ENCODE results near the gene BARX1.
"Not testable (repeated sequence)": the region's sequence is repeated elsewhere in the genome, so short reads cannot be mapped to it uniquely, and the experiment has no call there.

The BARX1 gene, protein sequence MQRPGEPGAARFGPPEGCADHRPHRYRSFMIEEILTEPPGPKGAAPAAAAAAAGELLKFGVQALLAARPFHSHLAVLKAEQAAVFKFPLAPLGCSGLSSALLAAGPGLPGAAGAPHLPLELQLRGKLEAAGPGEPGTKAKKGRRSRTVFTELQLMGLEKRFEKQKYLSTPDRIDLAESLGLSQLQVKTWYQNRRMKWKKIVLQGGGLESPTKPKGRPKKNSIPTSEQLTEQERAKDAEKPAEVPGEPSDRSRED

DNA sequence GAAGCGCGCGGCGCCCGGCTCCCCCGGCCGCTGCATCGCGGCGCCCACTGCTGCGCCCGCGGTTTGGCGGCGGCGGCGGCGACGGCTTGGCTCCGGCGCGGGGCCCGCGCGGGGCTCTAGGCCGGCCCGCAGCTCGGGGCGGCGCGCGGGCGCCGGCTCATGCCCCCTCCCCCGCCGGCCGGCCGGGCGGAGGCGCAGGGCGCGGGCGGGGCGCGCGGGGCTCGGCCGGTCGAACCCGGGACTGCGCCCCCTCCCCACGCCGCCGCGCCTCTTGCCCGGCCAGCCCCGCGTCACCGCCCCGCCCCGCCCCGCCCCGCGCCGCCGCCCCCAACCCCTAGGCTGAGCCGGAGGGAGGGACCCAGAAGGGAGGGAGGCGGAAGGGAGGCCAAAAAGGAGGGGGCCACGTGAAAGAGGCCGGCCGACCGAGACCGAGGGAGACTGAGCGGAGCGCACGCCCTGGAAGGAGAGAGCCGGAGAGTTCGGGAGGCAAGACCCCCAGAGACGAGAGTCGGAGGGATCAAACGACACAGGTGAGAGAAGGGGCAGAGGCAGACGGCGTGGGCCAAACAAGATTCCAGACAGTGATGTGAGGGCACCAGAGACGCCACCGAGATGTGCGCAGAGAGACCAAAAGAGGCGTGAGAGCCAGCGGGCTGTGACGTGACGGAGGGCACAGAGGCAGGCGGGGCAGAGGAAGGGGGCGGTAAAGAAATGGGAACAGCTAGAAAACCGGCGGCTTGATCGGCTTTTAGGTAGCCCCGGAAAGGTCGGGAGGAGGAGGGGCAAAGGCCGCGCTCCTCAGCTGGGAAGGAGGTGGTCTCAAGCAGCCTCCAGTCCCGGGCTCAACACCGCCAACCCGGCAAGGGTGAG is at the start of gene BARX1:
Gene BARX1 (minus strand): TSS at position 245 of the 870 bp plus-strand sequence. CDS start 209 bp downstream, at position 36.
- no peak for DNase-seq (ENCODE audit: low read depth in 2 of 2, low spot score in 1 of 2)

DNA sequence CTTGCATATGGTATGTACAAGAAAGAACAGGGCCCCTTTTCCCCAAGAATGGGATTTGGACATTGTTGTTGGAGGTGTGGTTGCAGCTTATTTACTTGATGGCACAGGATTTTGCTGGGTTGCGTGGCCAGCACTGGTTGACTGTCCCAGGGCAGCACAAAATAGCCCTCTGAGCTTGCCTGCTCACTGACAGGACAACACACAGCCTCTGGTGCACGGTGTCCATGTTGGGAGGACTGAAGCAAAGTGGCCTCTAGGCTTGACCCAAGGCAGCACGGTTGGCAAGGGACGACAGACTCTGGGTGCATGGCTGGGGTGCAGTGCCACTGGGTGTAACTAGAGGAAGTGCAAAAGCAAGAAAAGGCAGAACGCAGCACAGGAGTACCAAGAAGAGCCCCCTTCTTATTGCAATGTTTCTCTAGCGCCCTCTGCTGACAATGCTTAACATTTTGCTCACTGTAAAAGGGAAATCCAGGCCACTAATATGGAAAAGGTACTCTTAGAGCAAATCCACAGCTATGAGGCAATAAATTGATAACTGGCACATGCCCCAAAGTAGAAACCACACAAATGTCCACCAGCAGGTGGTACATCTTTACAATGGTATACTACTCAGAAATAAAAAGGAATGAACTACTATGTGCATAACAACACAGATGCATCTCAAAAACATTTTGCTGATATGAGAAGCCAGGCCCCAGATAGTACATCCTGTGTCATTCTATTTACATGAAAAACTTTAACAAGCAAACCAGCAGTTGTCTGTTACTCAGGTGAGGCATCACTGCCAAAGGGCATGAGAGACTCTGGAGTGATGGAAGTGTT is 47.4 kb upstream of the BARX1 start:
- DNase-seq (ENCODE audit: low read depth in 2 of 2, low spot score in 1 of 2): no peak

DNA sequence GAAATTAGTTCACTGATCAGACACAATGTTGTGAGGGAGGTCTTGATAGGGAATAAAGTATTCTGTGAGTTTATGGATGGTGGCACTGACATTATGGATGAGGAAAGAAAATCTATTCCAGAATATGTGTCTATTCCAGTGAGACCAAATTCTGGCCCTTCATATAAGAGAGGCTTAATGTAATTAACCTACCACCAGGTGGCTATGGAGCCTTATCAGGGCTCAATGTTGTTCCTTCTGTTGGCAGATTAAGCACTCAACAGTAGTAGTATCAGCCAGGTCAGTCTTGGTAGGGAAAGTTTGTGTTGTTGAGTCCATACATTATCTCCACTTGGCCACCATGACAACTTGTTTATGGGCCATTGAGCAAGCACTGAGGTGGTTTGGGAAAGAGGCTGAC is 41.7 kb upstream of the BARX1 start:
- no peak for DNase-seq (ENCODE audit: low read depth in 2 of 2, low spot score in 1 of 2)

DNA sequence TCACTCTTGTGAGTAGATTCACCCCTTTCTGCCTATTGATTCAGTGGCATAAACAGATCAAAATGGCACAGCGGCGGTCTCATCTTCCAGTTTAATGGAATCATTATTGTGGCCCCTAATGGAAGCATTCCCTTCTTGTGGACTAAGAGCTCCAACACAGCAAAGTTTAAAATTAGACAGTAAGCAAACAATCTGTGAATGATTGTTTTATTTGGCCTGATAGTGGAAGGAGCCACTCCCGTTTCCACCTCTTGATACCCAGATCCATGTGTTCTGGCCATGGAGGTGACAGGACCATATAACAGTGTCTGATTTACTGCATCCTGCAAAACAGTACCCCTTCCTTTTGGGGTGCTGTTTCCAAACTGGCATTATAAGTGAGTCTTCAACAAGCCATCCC is 41.2 kb upstream of the BARX1 start:
- no peak for DNase-seq (ENCODE audit: low read depth in 2 of 2, low spot score in 1 of 2)

DNA sequence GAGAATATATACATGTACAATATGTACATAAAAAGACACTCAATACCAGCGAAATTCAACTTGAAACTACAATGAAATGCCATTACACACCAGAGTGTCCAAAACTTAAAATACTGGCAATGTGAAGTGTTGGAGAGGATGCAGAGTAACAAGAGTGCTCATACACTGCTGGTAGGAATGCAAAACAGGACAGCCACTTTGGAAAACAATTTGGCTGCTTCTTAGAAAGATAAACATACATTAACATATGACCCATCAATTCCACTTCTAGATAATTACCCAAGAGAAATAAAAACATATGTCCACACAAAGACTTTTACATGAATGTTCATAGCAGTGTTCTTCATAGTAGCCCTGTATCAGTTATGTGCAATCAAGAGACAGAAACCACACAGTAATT is 39.4 kb upstream of the BARX1 start:
- DNase-seq (ENCODE audit: low read depth in 2 of 2, low spot score in 1 of 2): no peak

DNA sequence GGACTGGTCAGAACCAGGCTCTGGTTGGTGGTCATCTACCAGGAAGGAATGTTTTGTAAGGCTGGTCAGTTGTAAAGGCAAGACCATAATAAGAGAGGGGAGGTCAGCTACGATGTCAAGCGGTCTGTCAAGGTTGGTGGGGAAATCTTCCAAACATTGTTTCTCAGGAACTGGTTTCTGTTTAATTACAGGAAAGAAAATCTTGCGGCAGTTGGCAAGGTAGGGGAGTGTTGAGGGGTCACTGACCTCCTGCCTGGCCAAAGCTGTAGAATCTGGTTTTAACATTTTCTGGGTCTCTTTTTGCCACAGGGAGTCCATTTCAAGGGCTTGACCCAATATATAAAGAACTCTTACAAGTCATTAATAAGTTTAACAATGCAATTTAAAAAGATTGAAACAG is 39.0 kb upstream of the BARX1 start:
- DNase-seq (ENCODE audit: low read depth in 2 of 2, low spot score in 1 of 2): no peak

DNA sequence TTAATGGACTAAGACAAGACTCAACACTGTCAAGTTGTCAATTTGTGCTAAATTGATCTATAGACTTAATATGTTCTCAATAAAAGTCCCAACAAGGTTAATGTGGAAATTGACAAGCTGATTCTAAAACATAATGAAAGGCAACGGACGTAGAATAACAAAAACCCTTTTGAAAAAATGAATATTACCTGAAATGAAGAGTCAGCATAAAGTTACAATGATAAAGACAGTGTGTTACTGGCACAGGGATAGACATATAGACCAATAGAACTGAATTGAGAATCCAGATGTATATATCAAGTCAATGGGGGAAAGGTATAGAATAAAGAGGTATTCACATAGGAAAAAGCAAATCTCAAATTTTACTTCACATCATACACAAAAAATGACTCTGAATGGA is 37.7 kb upstream of the BARX1 start:
- DNase-seq (ENCODE audit: low read depth in 2 of 2, low spot score in 1 of 2): no peak

DNA sequence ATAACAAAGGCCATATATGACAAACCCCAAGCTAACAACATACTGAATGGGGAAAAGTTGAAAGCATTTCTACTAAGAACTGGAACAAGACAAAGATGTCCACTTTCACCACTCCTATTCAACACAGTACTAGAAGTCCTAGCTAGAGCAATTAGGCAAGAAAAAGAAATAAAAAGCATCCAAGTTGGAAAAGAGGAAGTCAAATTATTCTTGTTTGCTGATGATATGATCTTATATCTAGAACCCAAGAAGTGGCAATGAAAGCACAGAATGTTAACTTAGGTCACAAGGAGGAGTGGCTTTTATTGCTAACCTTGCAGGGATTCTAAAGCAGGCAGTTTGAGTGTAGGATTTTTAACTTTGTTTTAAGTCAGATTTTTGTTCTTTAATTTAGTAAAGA is 35.3 kb upstream of the BARX1 start:
- DNase-seq (ENCODE audit: low read depth in 2 of 2, low spot score in 1 of 2): no peak

DNA sequence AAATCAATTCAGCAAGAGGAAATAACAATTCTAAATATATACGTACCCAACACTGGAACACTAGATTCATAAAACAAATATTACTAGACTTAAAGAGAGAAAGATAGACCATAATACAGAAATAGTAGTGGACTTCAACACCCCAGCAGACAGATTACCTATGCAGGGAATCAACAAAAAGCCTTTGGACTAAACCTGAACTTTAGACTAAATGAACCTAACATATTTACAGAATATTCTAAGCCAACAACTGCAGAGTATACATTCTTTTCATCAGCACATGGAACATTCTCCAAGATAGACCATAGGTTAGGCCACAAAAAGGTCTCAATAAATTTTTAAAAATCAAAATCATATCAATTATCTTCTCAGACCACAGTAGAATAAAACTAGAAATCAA is 32.9 kb upstream of the BARX1 start:
- no peak for DNase-seq (ENCODE audit: low read depth in 2 of 2, low spot score in 1 of 2)

DNA sequence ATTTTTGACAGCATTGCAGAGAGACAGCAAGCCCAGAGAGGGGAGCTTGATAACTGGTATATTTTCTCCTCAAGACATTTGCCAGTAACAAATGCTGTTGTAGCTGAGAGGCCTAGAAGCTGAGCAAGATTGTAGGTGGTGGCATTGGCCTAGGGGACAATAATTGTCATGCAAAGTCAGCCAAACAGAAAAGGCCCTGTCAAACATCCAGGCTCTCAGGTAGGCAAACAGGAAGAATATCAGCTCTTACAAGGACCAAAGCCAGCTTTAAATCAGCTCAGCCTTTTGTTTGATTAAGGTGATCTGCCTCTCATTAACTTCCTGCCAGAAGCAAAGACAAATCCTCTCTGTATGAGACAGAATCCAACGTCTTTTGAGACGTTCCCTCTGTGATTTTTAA is 29.7 kb upstream of the BARX1 start:
- no peak for DNase-seq (ENCODE audit: low read depth in 2 of 2, low spot score in 1 of 2)

DNA sequence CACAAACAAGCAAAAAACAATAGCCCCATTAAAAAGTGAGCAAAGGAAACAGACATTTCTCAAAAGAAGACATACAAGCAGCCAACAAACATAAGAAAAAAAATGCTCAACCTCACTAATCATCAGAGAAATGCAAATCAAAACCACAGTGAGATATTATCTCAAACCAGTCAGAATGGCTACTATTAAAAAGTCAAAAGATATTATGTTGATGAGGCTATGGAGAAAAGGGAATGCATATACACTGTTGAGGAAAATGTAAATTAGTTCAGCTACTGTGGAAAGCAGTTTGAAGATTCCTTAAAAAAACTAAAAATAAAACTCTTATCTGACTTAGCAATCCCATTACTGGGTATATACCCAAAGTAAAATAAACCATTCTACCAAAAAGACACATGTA is 28.7 kb upstream of the BARX1 start:
- no peak for DNase-seq (ENCODE audit: low read depth in 2 of 2, low spot score in 1 of 2)

DNA sequence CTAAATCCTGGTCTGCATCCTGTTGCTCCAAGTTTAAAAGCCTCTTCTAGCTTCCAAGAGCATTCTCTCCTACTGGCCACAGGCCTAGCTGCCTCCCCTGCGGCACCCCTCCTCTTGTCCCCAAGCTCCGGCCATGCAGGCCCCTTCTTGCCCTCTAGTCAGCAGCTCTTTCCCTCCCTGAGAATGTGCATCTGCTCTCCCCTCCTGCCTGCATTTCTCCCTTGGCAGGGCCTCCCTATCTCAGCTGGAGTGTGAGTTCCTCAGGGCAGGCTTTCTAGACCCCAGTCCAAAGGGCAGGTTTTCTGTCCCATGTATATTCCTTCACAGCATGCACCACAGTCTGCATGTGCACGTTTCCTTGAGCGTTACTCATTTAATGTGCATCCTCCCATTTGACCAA is 24.6 kb upstream of the BARX1 start:
- no peak for DNase-seq (ENCODE audit: low read depth in 2 of 2, low spot score in 1 of 2)

DNA sequence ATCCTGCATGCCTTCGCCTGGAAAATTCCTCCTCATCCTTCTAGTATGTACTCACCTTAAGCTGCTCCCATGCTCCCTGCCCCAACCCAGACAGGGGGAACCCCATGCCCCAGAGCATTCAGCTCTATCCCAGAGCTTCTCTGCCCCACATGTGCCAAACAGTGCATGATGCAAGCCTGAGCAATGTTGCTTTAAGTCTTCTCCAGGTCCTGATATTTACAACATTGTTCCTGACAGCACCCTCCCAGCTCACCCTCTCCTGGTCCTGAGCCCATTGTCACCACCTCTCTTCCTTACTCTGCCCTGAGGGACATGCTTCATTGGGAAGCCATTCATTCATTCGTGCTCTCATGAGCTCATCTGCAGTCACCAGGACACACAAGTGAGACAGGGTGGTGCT is 23.4 kb upstream of the BARX1 start:
- DNase-seq (ENCODE audit: low read depth in 2 of 2, low spot score in 1 of 2): no peak

DNA sequence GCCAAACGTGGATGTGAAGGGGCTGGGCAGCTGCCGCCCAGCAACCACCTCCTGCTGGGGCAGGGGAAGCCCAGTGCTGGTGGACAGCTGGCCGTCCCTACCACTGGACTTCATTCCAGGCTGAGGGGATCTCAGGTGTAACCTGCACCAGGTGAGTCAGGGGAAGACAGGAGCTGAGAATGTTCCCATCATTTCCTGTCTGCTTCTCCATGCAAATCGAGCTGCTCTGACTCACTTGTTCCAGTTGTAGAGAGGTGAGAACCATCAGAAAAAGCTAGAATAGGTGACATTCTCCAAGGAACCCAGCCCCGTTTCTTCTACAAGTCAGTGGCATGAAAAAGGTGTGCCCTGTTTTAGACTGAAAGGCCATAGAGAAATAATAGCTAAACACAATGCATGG is 21.8 kb upstream of the BARX1 start:
- DNase-seq (ENCODE audit: low read depth in 2 of 2, low spot score in 1 of 2): no peak

DNA sequence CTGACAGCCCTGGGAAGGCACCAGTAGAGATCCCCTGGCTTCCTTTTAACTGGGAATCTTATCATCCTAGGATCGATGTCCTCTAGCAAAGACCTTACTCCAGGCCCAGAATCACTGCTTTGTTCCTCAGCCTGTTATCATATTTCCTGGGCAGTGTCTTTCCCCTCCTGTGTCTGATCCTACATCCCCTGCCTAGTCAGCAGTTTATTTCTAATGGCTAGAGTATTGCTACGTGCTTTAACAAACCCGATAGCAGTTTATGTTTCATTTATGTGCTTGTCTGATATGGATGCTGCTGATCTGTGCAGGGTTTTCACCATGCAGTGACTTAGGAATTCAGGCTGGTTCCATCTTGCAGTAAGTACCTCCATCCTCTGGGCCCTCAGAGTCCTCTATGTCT is 20.9 kb upstream of the BARX1 start:
- no peak for DNase-seq (ENCODE audit: low read depth in 2 of 2, low spot score in 1 of 2)

DNA sequence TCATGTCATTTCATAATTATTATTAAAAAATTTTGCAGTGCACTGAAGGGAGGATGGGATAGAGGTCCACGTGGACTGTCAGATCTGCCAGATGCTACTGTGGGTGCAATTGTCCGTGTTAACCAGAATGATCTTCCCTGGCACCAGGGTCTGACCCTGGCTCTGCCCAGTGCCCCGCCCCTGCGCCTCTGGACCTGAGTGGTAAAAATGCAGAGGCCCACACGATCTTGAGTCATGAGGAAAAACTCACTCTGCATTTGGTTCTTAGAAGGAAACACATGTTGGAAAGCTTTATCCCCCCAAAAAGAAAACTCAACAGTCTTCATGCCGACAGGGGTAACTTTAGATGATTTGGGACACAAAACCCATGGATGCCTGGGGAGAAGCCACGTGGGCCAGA is 20.1 kb upstream of the BARX1 start:
- no peak for DNase-seq (ENCODE audit: low read depth in 2 of 2, low spot score in 1 of 2)

DNA sequence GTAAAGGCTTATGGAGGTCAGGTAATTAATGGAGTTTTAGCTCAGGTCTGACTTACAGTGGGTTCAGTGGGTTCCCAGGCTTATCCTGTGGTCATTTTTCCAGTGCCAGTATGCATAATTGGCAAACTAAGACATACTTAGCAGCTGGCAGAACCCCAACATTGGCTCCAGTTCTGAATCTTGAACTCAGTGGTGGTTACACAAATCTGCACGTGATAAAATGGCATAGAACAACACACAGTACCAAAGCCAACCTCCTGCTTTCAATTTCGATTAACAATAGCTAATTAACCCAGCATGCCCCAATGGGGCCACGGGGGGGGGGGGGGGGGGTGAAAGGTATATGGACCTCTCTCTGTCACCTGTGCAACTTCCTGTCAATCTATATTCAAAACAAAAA is 19.0 kb upstream of the BARX1 start:
- no peak for DNase-seq (ENCODE audit: low read depth in 2 of 2, low spot score in 1 of 2)

DNA sequence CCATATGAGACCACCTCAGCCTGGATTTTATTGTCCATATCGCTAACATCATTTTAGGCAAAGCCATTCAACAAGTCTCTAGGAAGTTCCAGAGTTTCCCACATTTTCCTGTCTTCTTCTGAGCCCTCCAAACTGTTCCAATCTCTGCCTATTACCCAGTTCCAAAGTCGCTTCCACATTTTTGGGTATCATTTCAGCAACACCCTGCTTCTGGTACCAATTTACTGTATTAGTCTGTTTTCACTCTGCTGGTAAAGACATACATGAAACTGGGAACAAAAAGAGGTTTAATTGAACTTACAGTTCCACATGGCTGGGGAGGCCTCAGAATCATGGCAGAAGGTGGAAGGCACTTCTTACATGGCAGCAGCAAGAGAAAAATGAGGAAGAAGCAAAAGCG is 17.5 kb upstream of the BARX1 start:
- DNase-seq (ENCODE audit: low read depth in 2 of 2, low spot score in 1 of 2): not testable (repeated sequence)

DNA sequence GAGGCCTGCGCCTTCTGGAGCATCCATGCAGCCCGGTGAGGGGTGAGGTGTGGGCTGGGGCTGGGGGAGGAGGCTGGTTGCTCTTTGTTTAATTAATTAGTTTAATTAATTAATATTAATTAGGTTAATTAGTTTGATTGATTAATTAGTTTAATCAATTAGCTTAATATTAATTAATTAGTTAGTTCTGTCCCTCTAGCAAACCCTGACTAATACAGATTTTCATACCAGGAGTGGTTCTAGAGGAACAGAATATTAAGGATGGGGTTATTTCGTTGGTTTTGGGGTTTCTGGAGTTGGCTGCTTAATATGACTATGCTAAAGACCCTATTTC is 14.1 kb upstream of the BARX1 start:
- no peak for DNase-seq (ENCODE audit: low read depth in 2 of 2, low spot score in 1 of 2)

DNA sequence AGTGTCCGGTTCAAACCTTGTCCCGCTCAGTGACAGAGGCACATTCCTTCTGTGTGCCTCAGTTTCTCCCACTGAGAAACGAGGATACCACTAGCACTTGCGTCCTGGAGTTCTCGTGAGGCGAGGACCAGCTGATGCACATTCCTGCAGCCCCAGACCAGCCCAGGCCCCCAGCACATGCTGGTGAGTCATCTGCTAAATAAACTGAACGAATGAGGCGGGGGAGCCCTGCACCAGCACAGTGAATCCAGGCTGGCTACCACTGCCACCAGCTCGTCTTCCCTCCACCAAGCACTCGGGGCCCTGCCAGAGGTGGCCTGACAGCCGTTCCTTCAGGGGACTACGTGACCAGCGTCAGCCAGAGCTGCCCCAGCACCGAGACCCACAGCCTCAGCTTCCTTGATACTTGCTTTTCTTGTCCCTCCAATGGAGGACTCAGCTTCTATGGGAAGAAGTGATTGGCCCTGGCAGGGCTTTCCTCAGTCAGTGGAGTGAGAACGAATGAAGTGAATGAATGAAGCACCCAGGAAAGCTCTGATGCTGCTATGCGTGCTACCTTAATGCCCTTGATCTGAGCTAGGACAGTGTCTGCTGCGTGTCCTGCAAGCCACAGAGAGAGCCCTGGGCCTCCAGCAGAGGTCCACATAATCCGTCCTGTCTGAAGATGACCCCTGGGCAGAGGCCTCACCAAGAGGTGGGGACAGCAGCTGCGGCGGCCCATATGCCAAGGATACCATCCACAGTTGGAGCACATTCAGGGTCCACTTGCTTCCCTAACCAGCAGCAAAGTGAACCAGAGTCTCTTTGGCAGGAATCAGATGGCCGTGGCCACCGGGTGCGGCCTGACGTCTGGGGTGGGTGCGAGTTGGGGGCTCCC is 13.5 kb upstream of the BARX1 start:
- DNase-seq (ENCODE audit: low read depth in 2 of 2, low spot score in 1 of 2): no peak
